HG03066 (cell line): ENCODE results near the gene CFTR.
A peak's percentile ranks its signal among the peaks of the same experiment; 100 is the strongest.
"Not testable (repeated sequence)": the region's sequence is repeated elsewhere in the genome, so short reads cannot be mapped to it uniquely, and the experiment has no call there.

ENCODE experiments used
- ATAC-seq: cut with Tn5 transposase; IDR thresholded peaks from one replicate; pipeline ENCODE4 v1.9.1; 2021; ENCODE audit warnings: low read depth; ENCODE audit not compliant: unreplicated experiment

Gene CFTR

GRCh38 chr7:117493460-117493859 lies 13.6 kb downstream of the CFTR start:
- no peak for ATAC-seq

GRCh38 chr7:117495308-117495707 lies 15.5 kb downstream of the CFTR start:
- no peak for ATAC-seq

- no peak for ATAC-seq
These were observed 22.5 kb downstream of the CFTR start for GRCh38 chr7:117502331-117502730.

- ATAC-seq: no peak
These were observed 25.4 kb downstream of the CFTR start for GRCh38 chr7:117505238-117505637.

- no peak for ATAC-seq
These were observed 28.9 kb downstream of the CFTR start for GRCh38 chr7:117508676-117509075.

DNA sequence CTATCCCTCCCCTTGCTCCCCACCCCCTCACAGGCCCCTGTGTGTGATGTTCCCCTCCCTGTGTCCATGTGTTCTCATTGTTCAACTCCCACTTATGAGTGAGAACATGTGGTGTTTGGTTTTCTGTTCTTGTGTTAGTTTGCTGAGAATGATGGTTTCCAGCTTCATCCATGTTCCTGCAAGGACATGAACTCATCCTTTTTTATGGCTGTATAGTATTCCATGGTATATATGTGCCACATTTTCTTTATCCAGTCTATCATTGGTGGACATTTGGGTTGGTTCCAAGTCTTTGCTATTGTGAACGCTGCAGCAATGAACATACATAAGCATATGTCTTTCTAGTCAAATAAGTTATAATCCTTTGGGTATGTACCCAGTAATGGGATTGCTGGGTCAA lies 37.4 kb downstream of the CFTR start:
- ATAC-seq: not testable (repeated sequence)

- ATAC-seq: peak; percentile 60
These were observed 50.6 kb downstream of the CFTR start for GRCh38 chr7:117530390-117530789.

DNA sequence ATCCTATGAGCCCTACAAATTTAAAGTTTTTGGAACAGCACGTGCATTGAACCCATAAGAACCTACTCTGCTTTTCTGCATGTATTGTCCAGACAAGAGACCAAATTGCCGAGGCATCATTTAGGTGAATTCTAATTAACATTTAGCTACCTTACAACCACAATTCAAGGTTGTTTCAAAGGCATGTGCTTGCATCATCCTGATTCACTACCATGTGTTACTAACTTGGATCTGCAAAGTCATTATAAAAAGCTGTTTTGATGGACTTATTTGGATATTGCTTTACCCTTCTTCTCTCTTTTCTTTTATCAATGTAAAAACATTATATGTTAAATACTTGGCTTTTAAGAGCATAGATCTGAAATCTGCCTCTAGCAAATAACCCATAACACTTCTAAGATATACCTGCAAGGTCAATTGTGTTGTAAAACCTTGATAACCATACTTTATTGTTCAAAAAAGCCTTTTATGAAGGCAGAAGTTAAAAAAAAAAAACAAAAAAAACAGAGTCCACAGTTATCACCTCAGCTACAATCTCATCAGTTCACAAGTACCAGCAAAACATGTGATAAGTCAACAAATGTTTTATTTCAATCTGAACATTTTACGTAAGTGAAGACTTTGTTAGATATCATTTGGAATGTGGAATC lies 51.9 kb downstream of the CFTR start:
- ATAC-seq: no peak

GRCh38 chr7:117538053-117538452 lies 58.2 kb downstream of the CFTR start:
- no peak for ATAC-seq

- ATAC-seq: no peak
These were observed 64.2 kb downstream of the CFTR start for GRCh38 chr7:117544061-117544460.

- no peak for ATAC-seq
These were observed 68.2 kb downstream of the CFTR start for GRCh38 chr7:117548035-117548434.

GRCh38 chr7:117550625-117551024 lies 70.8 kb downstream of the CFTR start:
- no peak for ATAC-seq

- no peak for ATAC-seq
These were observed 72.8 kb downstream of the CFTR start for GRCh38 chr7:117552660-117553059.

DNA sequence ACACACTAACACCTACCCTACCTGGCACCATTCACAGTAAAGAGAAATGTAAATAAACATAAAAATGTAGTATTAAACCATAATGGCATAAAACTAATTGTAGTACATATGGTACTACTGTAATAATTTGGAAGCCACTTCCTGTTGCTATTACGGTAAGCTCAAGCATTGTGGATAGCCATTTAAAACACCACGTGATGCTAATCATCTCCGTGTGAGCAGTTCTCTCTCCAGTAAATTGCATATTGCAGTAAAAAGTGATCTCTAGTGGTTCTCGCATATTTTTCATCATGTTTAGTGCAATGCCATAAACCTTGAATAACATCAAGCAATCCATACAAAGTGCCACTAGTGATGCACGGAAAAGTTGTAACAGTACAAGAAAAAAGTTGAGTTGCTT lies 75.4 kb downstream of the CFTR start:
- ATAC-seq: no peak

DNA sequence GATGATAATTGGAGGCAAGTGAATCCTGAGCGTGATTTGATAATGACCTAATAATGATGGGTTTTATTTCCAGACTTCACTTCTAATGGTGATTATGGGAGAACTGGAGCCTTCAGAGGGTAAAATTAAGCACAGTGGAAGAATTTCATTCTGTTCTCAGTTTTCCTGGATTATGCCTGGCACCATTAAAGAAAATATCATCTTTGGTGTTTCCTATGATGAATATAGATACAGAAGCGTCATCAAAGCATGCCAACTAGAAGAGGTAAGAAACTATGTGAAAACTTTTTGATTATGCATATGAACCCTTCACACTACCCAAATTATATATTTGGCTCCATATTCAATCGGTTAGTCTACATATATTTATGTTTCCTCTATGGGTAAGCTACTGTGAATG lies 79.6 kb downstream of the CFTR start:
- ATAC-seq: no peak

- ATAC-seq: no peak
These were observed 80.2 kb downstream of the CFTR start for GRCh38 chr7:117560030-117560429.

GRCh38 chr7:117562759-117563158 lies 82.9 kb downstream of the CFTR start:
- no peak for ATAC-seq

DNA sequence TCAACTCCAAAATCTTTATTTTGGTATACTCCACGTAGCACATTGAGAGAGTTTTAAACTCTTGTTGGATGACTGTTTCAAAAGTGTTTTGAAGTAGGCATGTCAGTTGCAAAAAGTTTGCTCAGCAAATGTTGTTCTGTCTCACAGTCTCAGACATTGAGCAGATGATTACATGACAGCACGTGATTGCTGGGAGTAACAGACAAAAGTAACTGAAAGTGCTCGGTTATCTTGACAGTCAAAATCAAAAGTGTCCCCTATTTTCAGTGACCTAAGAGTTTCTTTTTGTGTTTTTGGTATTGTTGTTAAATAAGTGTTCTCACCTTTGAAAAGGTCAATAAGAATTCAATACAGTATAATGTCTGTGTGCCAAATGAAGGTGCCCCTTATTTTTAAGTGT lies 84.3 kb downstream of the CFTR start:
- ATAC-seq: no peak

DNA sequence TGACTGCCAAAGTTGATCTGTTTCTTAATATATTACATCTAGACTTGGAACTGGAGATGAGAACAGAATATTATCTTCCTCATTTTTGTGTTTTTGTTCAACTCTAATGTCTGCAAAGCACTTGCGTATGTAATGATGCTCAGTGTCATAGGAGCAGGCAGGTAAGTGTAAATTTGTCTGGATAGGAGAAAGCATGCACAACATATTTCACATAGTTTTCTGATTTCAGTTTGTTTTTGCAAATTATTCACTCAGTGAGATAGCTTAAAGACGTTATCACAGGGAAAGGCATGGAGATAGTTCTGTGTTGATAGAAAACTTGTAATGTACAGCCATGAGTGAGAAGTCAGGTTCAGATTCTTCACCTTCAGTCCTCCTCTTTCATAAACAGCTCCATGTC lies 84.8 kb downstream of the CFTR start:
- ATAC-seq: no peak

DNA sequence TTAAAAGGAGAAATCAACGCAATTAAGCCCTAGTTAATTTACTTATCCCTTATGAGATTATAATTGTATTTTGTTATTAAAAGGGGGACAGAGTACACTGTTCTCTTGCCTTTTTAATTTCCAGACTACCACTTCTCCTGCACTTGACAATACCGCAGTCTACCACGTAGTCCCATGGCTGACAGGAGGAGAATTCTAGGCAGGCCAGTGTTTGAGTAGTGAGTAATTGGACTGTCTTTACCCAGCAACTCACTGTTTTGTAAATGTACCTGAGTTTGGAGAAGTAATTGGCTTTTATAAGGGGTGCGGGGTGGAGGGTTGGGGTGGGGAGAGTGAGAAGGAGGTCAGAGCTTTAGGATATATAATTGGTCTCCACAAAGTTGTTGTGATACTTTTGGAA lies 85.4 kb downstream of the CFTR start:
- no peak for ATAC-seq

DNA sequence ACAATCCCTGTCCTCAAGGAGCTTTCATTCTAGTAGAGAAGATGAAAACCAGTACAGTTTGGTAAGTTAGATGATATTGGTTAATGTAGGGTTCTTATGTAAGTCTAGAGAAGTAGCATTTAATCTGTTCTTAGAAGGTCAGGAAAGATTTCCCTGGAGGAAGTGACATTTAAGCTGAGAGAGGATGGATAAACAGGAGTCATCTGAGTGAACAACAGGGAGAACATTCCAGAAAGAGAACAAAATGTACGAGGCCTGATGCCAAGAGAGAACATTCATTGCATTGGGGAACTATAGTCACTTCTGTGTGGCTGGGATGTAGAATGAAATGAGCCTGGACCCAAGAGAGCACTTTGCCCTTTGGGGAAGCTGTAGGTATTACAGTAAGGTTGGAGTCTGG lies 88.0 kb downstream of the CFTR start:
- ATAC-seq: no peak

- ATAC-seq: no peak
These were observed 93.2 kb downstream of the CFTR start for GRCh38 chr7:117572856-117573620.
